GM12872 (cell line): ENCODE results near the gene ASPSCR1.

Experiments
- CTCF ChIP-seq: IDR thresholded peaks from 3 replicates; pipeline ENCODE4 v1.5.1; 2011; ENCODE audit warnings: low read depth, mild to moderate bottlenecking, low read length, moderate library complexity; ENCODE audit not compliant: insufficient read depth

Gene ASPSCR1

GRCh38 chr17:81977211-81977808 lies at the start of gene ASPSCR1:
ASPSCR1 (plus strand) TSS chr17:81977629; CDS start chr17:81977647, 18 bp downstream.
- TF ChIP-seq CTCF, result no peak

- TF ChIP-seq CTCF, result peak; percentile 47; the same call in 2 of the 3 replicates
Observed at GRCh38 chr17:81927653-81928543, 49.5 kb upstream of the ASPSCR1 start, which contains the start of gene MAFG. MAFG (minus strand) TSS chr17:81927735; CDS start chr17:81923185, 4,550 bp downstream.

- TF ChIP-seq CTCF, result no peak
Observed at GRCh38 chr17:81928544-81929252, 48.7 kb upstream of the ASPSCR1 start.

- no peak for TF ChIP-seq CTCF
Observed at GRCh38 chr17:81929253-81930141, 47.9 kb upstream of the ASPSCR1 start.

- no peak for TF ChIP-seq CTCF
Observed at GRCh38 chr17:81930142-81931125, 47.0 kb upstream of the ASPSCR1 start.

- no peak for TF ChIP-seq CTCF
Observed at GRCh38 chr17:81931189-81931556, 46.3 kb upstream of the ASPSCR1 start.
